CD4-positive, alpha-beta T cell treated with Interleukin-2 at 100 ng/mL for 4 hours (primary cell): Measurements from ENCODE around the gene RGS14.
A peak's percentile ranks its signal among the peaks of the same experiment; 100 is the strongest.
"Not testable (repeated sequence)": the region's sequence is repeated elsewhere in the genome, so short reads cannot be mapped to it uniquely, and the experiment has no call there.

Experiments
- DNase-seq: peaks from one replicate; pipeline ENCODE4 v3.0.0-alpha.2; 2020; ENCODE audit warnings: low spot score

The RGS14 gene

DNA sequence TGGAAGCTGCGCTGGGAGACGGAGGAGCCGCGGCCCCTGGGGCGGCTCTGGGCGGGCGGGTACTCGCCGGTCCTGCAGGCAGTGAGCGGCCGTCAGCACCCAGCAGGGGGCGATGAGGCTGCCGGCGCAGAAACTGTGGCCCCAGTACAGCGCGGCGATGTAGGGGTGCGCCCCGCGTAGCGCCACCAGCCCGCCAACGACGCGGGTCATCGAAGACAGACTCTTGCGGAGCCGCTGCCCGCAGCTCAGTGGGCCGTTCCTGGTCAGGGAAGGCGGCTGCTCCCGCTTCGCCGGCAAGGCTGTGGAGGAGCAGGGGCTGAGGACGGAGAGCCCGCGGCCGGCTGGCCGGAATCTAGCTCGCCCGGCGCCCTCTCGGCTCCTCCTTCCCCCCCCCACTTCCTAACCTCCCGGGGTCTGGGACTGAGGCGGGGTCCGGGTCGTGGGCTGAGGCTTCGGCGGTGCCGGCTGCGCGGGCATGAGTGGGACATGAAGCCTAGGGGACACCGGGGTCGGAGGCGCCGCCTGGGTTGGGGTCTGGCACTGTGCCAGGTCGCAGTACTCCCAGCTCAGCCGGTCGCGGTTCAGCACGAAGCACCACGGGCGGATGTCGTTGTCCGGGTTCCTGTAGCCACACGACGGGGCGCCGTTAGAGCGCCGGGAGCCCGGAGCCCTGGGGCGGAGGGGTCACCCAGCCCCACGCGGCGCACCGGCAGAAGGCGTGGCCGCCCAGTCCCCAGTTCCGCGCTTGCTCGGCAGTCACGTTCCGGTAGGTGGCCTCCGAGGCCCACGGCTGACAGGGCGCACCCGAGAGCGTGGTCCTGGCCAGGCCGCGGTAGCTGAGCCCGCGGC is 46.3 kb downstream of the RGS14 start:
- DNase-seq: peak; percentile 89

DNA sequence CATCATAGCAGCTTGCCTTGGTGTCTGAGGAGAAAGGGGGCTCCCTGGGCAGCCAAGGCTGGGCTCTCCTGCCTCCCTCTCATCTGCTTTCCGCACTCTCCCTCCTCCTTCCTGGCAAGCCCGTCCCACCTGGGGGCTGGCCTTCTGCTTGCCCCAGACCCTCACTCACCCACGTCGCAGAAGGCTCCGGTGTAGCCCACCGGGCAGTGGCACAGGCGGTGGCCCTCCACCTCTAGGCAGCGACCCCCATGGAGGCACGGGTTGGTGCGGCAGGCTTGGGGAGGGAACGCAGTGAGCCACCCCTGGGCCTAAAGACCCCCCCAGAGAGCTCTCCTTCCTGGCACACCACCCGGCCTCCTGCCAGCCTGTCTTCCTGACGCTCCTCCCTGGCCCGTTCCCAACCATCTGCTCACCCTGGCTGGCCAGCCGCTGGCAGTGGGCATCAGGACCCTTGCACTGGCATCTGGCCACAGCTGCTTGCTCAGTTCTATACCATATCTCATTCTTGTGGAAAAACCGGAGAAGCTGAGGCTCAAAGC is 47.0 kb downstream of the RGS14 start:
- no peak for DNase-seq

DNA sequence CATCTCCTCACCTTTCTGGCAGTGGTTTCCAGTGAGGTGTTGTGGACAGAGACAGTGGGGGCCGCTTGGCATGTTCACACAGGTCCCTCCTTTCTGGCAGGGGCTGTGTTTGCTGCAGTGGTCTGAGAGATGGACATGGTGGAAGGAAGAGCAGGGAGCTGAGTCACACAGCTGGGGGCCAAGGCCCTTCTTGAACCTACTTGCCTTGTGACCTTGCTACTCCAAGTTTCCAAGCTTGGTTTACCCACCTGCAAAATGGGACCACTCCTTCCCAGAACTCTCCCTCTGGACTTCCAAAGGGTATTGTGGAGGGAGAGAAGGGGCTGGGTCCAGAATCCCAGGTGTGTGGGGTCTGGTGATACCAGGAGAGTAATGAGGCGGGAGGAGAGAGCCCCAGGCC is 47.6 kb downstream of the RGS14 start:
- DNase-seq: no peak

DNA sequence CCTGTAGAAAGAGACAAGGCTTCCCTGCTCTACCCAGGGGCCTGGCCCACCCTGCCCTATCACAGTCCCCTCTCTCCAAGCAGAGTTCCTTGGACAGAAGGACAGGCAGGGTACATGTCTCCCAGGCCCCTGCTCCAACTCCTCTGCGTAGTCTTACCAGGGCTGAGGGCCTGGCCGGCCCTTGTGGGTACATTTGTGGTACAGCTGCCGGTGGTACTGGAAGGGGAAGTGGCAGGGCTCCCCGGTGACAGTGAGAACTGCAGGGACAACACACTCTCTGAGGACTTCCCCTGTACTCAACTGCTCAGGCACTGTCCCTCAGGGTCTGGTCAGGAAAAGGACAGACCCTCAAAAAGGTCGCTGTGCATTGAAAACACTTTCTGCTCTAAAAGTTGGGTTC is 48.1 kb downstream of the RGS14 start:
- no peak for DNase-seq

DNA sequence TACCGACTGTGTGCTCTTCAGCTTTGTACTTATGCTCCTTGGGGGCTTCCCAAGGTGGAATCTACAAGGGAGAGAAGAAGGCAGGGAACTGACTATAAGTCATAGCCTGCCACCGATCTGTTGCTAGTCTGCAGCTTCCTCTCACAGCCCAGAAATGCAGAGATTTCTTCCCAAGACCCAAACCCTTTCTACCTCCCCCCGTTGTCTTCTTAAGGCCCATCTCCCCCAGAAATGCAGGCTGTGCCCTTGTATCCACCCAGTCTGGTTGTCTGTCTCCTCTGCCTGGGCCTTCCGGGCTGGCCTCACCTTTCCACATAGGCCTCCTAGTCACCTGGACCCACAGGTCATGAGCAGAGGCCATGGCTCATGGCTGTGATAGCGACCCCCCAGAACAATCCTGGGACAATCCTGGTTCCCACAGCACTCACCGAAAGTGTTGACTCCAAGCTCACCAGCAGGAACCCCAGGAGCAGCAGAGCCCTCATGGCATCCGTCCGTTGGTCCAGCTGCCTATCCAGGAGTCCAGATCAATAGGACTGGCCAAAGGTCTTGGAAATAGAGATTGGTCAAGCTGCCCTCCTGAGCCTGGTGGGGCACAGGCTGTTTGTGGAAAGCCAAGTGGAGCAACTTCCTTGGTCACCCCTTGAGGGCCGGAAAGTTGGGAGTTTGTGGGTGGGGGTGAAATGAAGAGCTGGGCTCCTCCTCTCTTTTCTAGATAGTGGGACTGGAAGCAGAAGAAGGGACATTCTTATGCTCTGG is 51.5 kb downstream of the RGS14 start, which contains the start of gene F12:
F12 (minus strand) TSS at position 522 of the 759 bp plus-strand sequence; CDS start at position 485, 37 bp downstream.
- DNase-seq: no peak

DNA sequence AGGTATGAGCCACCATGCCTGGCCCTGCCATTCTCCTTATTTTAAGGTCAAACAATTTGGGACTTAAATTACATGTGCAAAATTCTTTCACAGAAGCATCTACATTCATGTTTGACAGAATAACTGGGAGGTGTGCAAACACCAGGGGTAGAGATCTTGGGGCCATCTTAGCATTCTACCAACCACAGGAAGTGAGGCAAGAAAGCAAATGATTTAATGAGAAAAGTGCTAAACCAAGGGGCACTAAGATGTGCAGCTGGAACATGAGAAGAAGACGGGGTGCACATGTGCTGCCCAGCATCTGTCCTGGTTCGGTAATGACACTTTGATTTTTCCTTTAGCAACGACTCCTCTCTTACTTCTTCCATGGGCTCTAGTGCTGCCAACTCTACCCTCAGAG is 52.9 kb downstream of the RGS14 start:
- no peak for DNase-seq

DNA sequence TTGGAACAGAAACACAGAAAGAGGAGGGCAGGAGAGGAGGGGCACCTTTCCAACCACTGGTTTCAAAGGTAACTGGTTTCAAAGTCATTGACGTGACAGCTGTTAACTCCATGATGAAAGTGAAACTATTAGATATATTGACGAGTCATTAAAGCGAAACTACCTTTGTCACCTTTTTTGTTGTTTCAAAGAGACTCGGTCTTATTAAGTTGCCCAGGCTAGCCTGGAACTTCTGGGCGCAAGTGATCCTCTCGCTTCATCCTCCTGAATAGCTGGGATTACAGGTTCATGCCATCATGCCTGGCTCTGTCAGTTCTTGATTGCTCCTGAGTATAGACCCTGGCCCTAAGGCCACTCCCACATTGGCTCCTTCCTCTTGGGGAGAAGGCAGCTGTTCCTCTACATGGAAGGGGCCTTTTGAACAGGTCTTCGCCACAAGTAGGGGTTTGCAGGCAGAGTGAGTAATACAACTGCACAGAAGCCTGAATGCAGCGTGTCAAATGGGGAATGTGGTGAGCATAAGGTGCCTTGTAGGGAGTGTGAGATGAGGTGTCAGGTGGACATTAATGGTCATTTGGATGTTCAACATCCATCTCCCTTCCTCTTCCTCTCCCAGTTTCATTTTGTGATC is 55.0 kb downstream of the RGS14 start:
- DNase-seq: peak; percentile 63

DNA sequence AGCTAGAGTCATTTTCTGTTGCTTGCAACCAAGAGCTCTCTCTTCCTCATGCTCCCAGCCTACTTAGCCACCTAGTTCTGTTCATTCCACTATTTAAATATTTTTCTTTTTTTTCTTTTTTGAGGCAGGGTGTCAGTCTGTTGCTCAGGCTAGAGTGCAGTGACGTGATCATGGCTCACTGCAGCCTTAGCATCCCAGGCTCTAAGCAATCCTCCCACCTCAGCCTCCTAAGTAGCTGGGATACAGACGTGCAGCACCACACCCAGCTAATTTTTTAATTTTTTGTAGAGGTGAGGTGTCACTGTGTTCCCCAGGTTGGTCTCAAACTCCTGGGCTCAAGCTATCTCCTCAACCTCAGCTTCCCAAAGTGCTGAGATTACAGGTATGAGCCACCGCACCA is 56.8 kb downstream of the RGS14 start:
- no peak for DNase-seq

DNA sequence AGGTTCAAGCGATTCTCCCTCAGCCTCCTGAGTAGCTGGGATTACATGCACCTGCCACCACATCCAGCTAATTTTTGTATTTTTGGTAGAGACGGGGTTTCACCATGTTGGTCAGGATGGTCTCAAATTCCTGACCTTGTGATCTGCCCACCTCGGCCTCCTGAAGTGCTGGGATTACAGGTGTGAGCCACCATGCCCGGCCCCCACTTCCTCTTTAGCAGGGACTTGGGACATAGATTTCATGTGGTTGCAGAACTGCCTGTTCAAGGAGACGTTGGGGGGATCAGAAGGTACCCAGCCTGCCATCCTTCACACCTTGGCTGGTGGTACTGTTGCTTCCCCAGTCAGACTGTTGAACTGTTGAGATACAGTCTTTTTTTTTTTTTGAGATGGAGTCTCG is 59.4 kb downstream of the RGS14 start:
- DNase-seq: not testable (repeated sequence)

DNA sequence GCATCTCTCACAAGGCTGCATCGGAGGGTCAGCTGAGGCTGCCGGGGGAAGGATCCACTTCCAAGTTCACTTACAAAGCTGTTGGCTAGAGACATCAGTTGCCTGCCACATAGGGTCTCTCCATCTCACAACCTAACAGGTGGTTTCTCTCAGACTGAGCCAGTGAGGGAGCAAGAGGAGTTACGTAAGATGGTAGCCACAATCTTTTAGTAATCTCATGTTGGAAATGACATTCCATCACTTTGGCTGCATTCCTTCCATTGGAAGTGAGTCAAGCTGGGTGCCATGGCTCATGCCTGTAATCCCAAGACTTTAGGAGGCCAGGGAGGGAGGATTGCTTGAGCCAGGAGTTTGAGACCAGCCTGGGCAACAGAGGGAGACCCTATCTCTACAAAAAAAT is 61.3 kb downstream of the RGS14 start:
- no peak for DNase-seq

DNA sequence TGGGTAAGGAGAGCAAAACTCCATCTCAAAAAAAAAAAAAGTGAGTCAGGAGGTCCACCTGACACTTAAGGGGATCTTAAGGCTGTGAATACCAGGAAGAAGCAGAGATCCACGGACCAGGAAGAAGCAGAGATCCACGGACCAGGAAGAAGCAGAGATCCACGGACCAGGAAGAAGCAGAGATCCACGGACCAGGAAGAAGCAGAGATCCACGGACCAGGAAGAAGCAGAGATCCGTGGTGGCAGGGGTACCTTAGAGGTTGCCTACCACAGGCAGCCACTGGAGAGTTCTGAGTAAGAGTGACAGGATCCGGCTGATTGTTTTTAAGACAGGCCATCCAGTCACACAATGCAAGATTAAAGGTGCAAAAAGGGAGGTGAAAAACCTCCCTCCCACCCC is 62.7 kb downstream of the RGS14 start:
- DNase-seq: not testable (repeated sequence)

DNA sequence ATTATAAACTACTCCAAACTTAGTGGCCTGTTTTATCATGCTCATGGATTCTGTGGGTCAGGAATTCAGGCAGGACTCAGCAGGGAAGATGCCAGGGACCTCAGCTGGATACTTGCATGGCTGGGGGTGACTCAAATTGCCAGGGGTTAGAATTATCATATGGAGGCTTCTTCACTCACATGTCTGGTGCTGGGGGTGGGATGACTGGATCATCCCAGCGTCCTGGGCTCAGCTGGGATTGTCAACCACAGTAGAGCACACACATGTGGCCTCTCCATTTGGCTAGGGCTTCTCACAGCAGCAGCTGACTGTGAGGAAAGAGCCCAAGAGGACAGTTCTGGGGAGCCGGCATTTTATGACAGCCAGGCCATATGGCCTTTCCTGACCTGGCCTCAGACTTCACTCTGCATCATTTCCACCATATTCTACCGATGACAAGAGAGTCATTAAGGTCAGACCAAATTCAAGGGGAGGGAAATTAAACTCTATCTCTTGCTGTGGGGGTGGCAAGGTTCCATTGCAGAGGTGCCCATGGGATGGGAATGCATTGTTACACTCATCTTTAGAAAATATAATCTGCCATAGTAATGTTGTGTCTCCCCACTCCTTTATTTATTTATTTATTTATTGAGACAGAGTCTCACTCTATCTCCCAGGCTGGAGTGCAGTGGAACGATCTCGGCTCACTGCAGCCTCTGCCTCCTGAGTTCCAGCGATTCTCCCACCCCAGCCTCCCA is 63.5 kb downstream of the RGS14 start:
- DNase-seq: no peak
